ENCODE results near the gene RCC1. TPM values are rescaled to one million over a fixed set of nuclear protein-coding genes. Genes with fewer than 3 reads are reported as not detected.

Gene RCC1
- total RNA-seq, 1 experiment from 2014 or later = 103 TPM

- peak; percentile 41; the same call in 1 of the 2 replicates for TF ChIP-seq ZMAT4 (CRISPR knock-in tag; IDR thresholded peaks at IDR 0.05)
- TF ChIP-seq ZNF671 (CRISPR knock-in tag; IDR thresholded peaks at IDR 0.05) = peak; percentile 91; the same call in 1 of the 2 replicates
- no peak for TF ChIP-seq NR2C2 (CRISPR knock-in tag; IDR thresholded peaks at IDR 0.05)
- TF ChIP-seq ERG (CRISPR knock-in tag; IDR thresholded peaks at IDR 0.05) = peak; percentile 85
- TF ChIP-seq NR1H2 (CRISPR knock-in tag; IDR thresholded peaks at IDR 0.05) = no peak
- 0 out of 2 replicates have a peak, but pooled peaks have one; percentile 64 for TF ChIP-seq PRRX2 (CRISPR knock-in tag; IDR thresholded peaks at IDR 0.05)
- TF ChIP-seq JUN (CRISPR knock-in tag; IDR thresholded peaks at IDR 0.05) = no peak
Observed at GRCh38 chr1:28507247-28507645, 1.4 kb downstream of the RCC1 start (continued).

GRCh38 chr1:28507646-28508434, 2.0 kb downstream of the RCC1 start:
- CTCF ChIA-PET = no interaction called here
- POLR2A ChIA-PET = interaction anchor here (0.5 to 3.1 kb wide), 6 partner anchors 11 to 1707 kb away, joined by 3 to 12 read pairs (median 4); no protein-coding TSS in a partner anchor
- H3K4me3 Mint-ChIP-seq = peak overlapping the region; percentile 99
- H3K4me1 Mint-ChIP-seq = peaks cover 40% of the 10 kb centered on the region
- H3K36me3 Mint-ChIP-seq = peaks cover 74% of the 10 kb centered on the region
- peaks cover 7% of the 10 kb centered on the region for H3K27me3 Mint-ChIP-seq (ENCODE audit: low read depth)
- H3K27ac Mint-ChIP-seq = peak overlapping the region; percentile 99
- no peak for DNase-seq (ENCODE audit: low spot score)
- H3K9me3 Mint-ChIP-seq = no peaks in the 10 kb centered on the region
- ATAC-seq = no peak
- peak; percentile 77; the same call in 1 of the 2 replicates for TF ChIP-seq AR (CRISPR knock-in tag; IDR thresholded peaks at IDR 0.05)
- TF ChIP-seq FOXP4 (CRISPR knock-in tag; IDR thresholded peaks at IDR 0.05) = no peak
- no peak for TF ChIP-seq KAT7 (CRISPR knock-in tag; IDR thresholded peaks at IDR 0.05; ENCODE audit: borderline replicate concordance)
- no peak for TF ChIP-seq CTCF (IDR thresholded peaks at IDR 0.05)
- 0 out of 2 replicates have a peak, but pooled peaks have one; percentile 18 for TF ChIP-seq MYBL2 (CRISPR knock-in tag; IDR thresholded peaks at IDR 0.05)
- no peak for TF ChIP-seq JUN (CRISPR knock-in tag; IDR thresholded peaks at IDR 0.05)
- TF ChIP-seq PRRX2 (CRISPR knock-in tag; IDR thresholded peaks at IDR 0.05) = peak; percentile 94; the same call in 1 of the 2 replicates
- TF ChIP-seq PREB (CRISPR knock-in tag; IDR thresholded peaks at IDR 0.05; ENCODE audit: borderline replicate concordance) = no peak
- 0 out of 2 replicates have a peak, but pooled peaks have one; percentile 22 for TF ChIP-seq ATF1 (CRISPR knock-in tag; IDR thresholded peaks at IDR 0.05)
- no peak for TF ChIP-seq CREM (CRISPR knock-in tag; IDR thresholded peaks at IDR 0.05)
- no peak for TF ChIP-seq CREB1 (CRISPR knock-in tag; IDR thresholded peaks at IDR 0.05)
- no peak for TF ChIP-seq E2F5 (CRISPR knock-in tag; IDR thresholded peaks at IDR 0.05)
- TF ChIP-seq OVOL2 (CRISPR knock-in tag; IDR thresholded peaks at IDR 0.05; ENCODE audit: borderline replicate concordance) = no peak
- TF ChIP-seq HMGA2 (CRISPR knock-in tag; IDR thresholded peaks at IDR 0.05) = no peak
- 0 out of 2 replicates have a peak, but pooled peaks have one; percentile 25 for TF ChIP-seq SP1 (CRISPR knock-in tag; conservative IDR thresholded peaks at IDR 0.05)
